Stomach (tissue), 9 donors: ENCODE results near the gene BET1. TPM values are rescaled to one million over a fixed set of nuclear protein-coding genes. Genes with fewer than 3 reads are reported as not detected.

Experiments used
- DNase-seq, 2 donors: peaks; one replicate each; pipeline versions ENCODE4 v3.0.0 to v3.0.0-alpha.2; 2013 to 2019
- H3K27ac ChIP-seq, 5 donors: fragments of 200-600 bp in 4 of 5; sonication (generic) in 4 of 5; one replicate each; pipeline ENCODE4 v1.5.1; 2013 to 2019; ENCODE audit warnings: mild to moderate bottlenecking in 1 of 5, moderate library complexity in 1 of 5
- H3K27me3 ChIP-seq, 3 donors: fragments of 200-600 bp; sonication (generic); one replicate each; pipeline ENCODE4 v1.5.1; 2017 to 2019; ENCODE audit warnings: mixed run types in 1 of 3
- H3K36me3 ChIP-seq, 4 donors: fragments of 200-600 bp; sonication (generic); 1 replicate in 3 of 4; 2 replicates in 1 of 4; pipeline ENCODE4 v1.5.1; 2016 to 2019
- H3K4me1 ChIP-seq, 4 donors: fragments of 200-600 bp; sonication (generic); one replicate each; pipeline ENCODE4 v1.5.1; 2016 to 2019
- H3K4me3 ChIP-seq, 4 donors: fragments of 200-600 bp; sonication (generic) in 3 of 4; one replicate each; pipeline ENCODE4 v1.5.1; 2016 to 2019; ENCODE audit warnings: mild to moderate bottlenecking in 1 of 4
- H3K9me3 ChIP-seq, 4 donors: fragments of 200-600 bp; sonication (generic); one replicate each; pipeline ENCODE4 v1.5.1; 2016 to 2019
- EP300 ChIP-seq: sonication (generic); formaldehyde crosslinking; IDR thresholded peaks from one replicate; pipeline ENCODE4 v1.6.1; 2017; ENCODE audit warnings: antibody characterized with exemption
- POLR2A ChIP-seq, 4 donors: fragments of 450-650 bp; IDR thresholded peaks; one replicate each; pipeline ENCODE4 v1.6.1; 2016; ENCODE audit warnings: antibody characterized with exemption in 4 of 4, control low read depth in 2 of 4, mild to moderate bottlenecking in 1 of 4, moderate library complexity in 1 of 4
- POLR2AphosphoS5 ChIP-seq, 3 donors: sonication (generic); formaldehyde crosslinking; IDR thresholded peaks; one replicate each; pipeline ENCODE4 v1.6.1; 2016; ENCODE audit warnings: antibody characterized with exemption in 3 of 3
- WGBS, 5 donors: extraction: QIAGEN DNeasy Blood & Tissue Kit in 3 of 5; methylation state at CpG; one replicate each; pipeline versions ENCODE4 v1.1.5 to v1.1.7; 2013 to 2018; 5-methylcytosine and 5-hydroxymethylcytosine counted together
- intact Hi-C: fragments of 100-400 bp; cut with DNase I; formaldehyde crosslinking; loops from one replicate; pipeline ENCODE4 v1.15.1; 2023; ENCODE audit warnings: low total_unique reads
- polyA plus RNA-seq, 3 donors: library from polyadenylated mRNA; stranded (reverse); fragments of 200-250 nt; gene quantifications; one replicate each; pipeline ENCODE4 v1.2.3, GENCODE V29; 2013
- total RNA-seq, 5 donors: library from RNA; depleted of rRNA; stranded (reverse); fragments of >200 nt; gene quantifications; one replicate each; pipeline versions ENCODE4 v1.1.0 to v1.2.3, GENCODE V29; 2014 to 2016
- TF ChIP-seq, protein P1 (sequence below), 7 experiments: fragments of 450-650 bp in 4 of 7; fragments of 200-600 bp in 3 of 7; sonication (generic) in 3 of 7; IDR thresholded peaks; one replicate each; pipeline ENCODE4 v1.5.1; 2016 to 2019; ENCODE audit warnings: antibody characterized with exemption in 7 of 7, control low read depth in 2 of 7, mild to moderate bottlenecking in 1 of 7
- donor health status: healthy with polysubstance abuse.
- donor health status: Bipolar disorder and iron deficiency.
- donor health status: healthy.

BET1 gene
- total and polyA plus RNA-seq, 8 donors = 4.1 to 43.5 (median 24.7) TPM

DNA sequence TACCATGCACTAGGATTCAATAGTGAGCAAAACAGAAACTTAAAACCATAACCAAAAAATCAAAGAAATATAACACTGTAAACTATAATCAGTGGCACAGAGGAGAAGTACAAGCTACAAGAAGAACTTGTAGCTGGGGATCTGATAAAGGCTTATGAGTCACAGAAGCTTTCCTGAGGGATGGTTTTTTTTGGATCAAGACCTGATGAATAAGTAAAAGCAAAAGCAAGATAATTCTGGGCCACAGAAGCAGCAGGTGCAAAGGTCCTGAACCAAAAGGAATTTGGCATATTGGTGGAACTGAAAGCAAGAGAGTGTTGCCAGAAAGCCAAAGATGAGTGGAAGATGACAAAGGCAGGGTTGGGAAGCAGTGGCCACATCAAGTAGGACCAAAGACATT lies 37.4 kb upstream of the BET1 start:
- Histone ChIP-seq H3K27me3 (peaks cover 0 to 8% (median 0%) of the 10 kb centered on the region in 3 donors), H3K36me3 (no peaks in the 10 kb centered on the region), H3K4me3 (no peak overlapping the region), H3K4me1 (no peaks in the 10 kb centered on the region), H3K27ac (no peak overlapping the region), H3K9me3 (no peaks in the 10 kb centered on the region)
- DNase-seq = no peak
- TF ChIP-seq, protein P1, sequence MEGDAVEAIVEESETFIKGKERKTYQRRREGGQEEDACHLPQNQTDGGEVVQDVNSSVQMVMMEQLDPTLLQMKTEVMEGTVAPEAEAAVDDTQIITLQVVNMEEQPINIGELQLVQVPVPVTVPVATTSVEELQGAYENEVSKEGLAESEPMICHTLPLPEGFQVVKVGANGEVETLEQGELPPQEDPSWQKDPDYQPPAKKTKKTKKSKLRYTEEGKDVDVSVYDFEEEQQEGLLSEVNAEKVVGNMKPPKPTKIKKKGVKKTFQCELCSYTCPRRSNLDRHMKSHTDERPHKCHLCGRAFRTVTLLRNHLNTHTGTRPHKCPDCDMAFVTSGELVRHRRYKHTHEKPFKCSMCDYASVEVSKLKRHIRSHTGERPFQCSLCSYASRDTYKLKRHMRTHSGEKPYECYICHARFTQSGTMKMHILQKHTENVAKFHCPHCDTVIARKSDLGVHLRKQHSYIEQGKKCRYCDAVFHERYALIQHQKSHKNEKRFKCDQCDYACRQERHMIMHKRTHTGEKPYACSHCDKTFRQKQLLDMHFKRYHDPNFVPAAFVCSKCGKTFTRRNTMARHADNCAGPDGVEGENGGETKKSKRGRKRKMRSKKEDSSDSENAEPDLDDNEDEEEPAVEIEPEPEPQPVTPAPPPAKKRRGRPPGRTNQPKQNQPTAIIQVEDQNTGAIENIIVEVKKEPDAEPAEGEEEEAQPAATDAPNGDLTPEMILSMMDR (IDR thresholded peaks at IDR 0.05) = no peak
- TF ChIP-seq POLR2A (IDR thresholded peaks at IDR 0.05) (no peak), POLR2AphosphoS5 (IDR thresholded peaks at IDR 0.05) (no peak), EP300 (no peak)
- intact Hi-C loops = no loop called here

DNA sequence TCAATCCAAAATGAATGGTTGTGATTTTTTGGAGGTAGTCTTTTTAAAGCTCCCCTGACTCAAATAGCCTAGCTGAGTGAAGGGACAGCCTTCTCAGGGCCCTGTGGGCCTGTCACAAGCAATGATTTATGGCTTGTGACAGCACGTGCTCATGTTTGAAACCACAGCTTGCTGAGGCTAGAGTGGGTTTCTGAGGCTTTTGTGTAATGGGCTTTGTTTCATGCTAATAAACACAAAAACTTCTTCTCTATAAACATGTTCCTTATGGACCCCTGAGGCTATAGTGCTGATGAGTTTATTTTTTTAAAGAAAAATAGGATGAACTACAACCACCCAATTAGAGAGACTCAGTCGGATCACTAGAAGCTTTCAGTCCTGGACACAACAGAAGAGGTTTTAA lies 36.1 kb upstream of the BET1 start:
- Histone ChIP-seq H3K36me3 (no peaks in the 10 kb centered on the region), H3K4me3 (no peak overlapping the region), H3K4me1 (no peaks in the 10 kb centered on the region), H3K27me3 (peaks cover 0 to 8% (median 0%) of the 10 kb centered on the region in 3 donors), H3K27ac (no peak overlapping the region), H3K9me3 (no peaks in the 10 kb centered on the region)
- no peak for TF ChIP-seq POLR2AphosphoS5 (IDR thresholded peaks at IDR 0.05)
- no peak for TF ChIP-seq EP300
- TF ChIP-seq, protein P1 (IDR thresholded peaks at IDR 0.05) = no peak
- no peak for TF ChIP-seq POLR2A (IDR thresholded peaks at IDR 0.05)
- DNase-seq = no peak
- intact Hi-C loops = no loop called here
- 29 to 40% (median 36%) methylated on average over 2 of the region's 2 CpGs for WGBS, 5 donors

- Histone ChIP-seq H3K9me3 (no peaks in the 10 kb centered on the region), H3K4me3 (no peak overlapping the region), H3K36me3 (no peaks in the 10 kb centered on the region), H3K27ac (no peak overlapping the region), H3K27me3 (peaks cover 0 to 8% (median 0%) of the 10 kb centered on the region in 3 donors), H3K4me1 (no peaks in the 10 kb centered on the region)
- 56 to 69% (median 65%) methylated on average over 9 of the region's 9 CpGs for WGBS, 5 donors
- intact Hi-C loops = no loop called here
- no peak for DNase-seq
- no peak for TF ChIP-seq POLR2AphosphoS5 (IDR thresholded peaks at IDR 0.05)
- TF ChIP-seq POLR2A (IDR thresholded peaks at IDR 0.05) = no peak
- TF ChIP-seq EP300 = no peak
Observed at GRCh38 chr7:94039368-94040035, 35.3 kb upstream of the BET1 start.

DNA sequence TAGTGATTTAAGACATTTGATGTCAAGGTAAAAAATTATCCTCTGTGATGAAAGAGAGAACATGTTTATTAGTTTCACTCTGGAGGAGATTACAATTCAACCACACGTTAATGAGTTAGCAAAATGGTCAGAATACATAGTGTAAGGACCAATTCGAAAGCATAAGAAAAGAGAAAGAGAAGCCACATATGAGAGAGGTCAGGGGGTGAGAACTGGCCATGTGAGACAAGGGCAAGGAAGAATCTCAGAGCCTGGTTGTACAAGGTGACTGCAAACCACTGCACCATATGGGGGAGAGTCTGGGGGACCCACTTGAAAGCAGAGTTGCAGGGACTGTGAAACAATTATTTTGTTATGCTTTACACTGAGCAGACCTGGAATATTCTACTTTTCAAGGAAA lies 27.7 kb upstream of the BET1 start:
- Histone ChIP-seq H3K27ac (no peak overlapping the region), H3K27me3 (no peaks in the 10 kb centered on the region), H3K9me3 (no peaks in the 10 kb centered on the region), H3K4me3 (no peak overlapping the region), H3K4me1 (no peaks in the 10 kb centered on the region), H3K36me3 (no peaks in the 10 kb centered on the region)
- intact Hi-C loops = no loop called here
- no peak for DNase-seq
- WGBS, 5 donors = 57 to 65% (median 59%) methylated on average over 2 of the region's 2 CpGs
- no peak for TF ChIP-seq POLR2A (IDR thresholded peaks at IDR 0.05)
- TF ChIP-seq, protein P1 (IDR thresholded peaks at IDR 0.05) = no peak
- TF ChIP-seq POLR2AphosphoS5 (IDR thresholded peaks at IDR 0.05) = no peak
- no peak for TF ChIP-seq EP300

GRCh38 chr7:94030634-94031033 lies 26.5 kb upstream of the BET1 start:
- WGBS, 5 donors = 78 to 83% (median 80%) methylated on average over 3 of the region's 3 CpGs
- H3K9me3 ChIP-seq = no peaks in the 10 kb centered on the region

More at GRCh38 chr7:94030634-94031033, 26.5 kb upstream of the BET1 start:
- Histone ChIP-seq H3K36me3 (no peaks in the 10 kb centered on the region), H3K27me3 (no peaks in the 10 kb centered on the region), H3K27ac (no peak overlapping the region), H3K4me3 (no peak overlapping the region), H3K4me1 (no peaks in the 10 kb centered on the region)
- intact Hi-C loops = no loop called here
- TF ChIP-seq POLR2A (IDR thresholded peaks at IDR 0.05) = no peak
- TF ChIP-seq POLR2AphosphoS5 (IDR thresholded peaks at IDR 0.05) = no peak
- no peak for TF ChIP-seq EP300
- TF ChIP-seq, protein P1 (IDR thresholded peaks at IDR 0.05) = no peak
- no peak for DNase-seq
